HK-2 (cell line): ENCODE results near the gene DNAJC19.
"Not testable (repeated sequence)": the region's sequence is repeated elsewhere in the genome, so short reads cannot be mapped to it uniquely, and the experiment has no call there.

Experiments used
- DNase-seq: peaks from one replicate; pipeline ENCODE4 v3.0.0-alpha.2; 2018; ENCODE audit not compliant: unreplicated experiment

Gene DNAJC19

GRCh38 chr3:180989291-180990163 lies at the start of gene DNAJC19:
DNAJC19 (minus strand) TSS chr3:180989736; CDS start chr3:180989602, 134 bp downstream.
- peak; percentile 95 for DNase-seq

GRCh38 chr3:181030948-181031347 lies 41.4 kb upstream of the DNAJC19 start:
- no peak for DNase-seq

- DNase-seq: no peak
Measured at GRCh38 chr3:181025204-181025603, 35.7 kb upstream of the DNAJC19 start.

- no peak for DNase-seq
Measured at GRCh38 chr3:181017690-181018089, 28.2 kb upstream of the DNAJC19 start.

- no peak for DNase-seq
Measured at GRCh38 chr3:181009225-181009624, 19.7 kb upstream of the DNAJC19 start.

GRCh38 chr3:181008796-181009195 lies 19.3 kb upstream of the DNAJC19 start:
- no peak for DNase-seq

GRCh38 chr3:181007262-181007661 lies 17.7 kb upstream of the DNAJC19 start:
- no peak for DNase-seq

GRCh38 chr3:181006541-181006940 lies 17.0 kb upstream of the DNAJC19 start:
- no peak for DNase-seq

- not testable (repeated sequence) for DNase-seq
Measured at GRCh38 chr3:181003469-181003868, 13.9 kb upstream of the DNAJC19 start.

- not testable (repeated sequence) for DNase-seq
Measured at GRCh38 chr3:181002331-181002730, 12.8 kb upstream of the DNAJC19 start.

GRCh38 chr3:180996415-180996932 lies 6.9 kb upstream of the DNAJC19 start:
- no peak for DNase-seq

GRCh38 chr3:180990505-180990904 lies 969 bp upstream of the DNAJC19 start:
- DNase-seq: no peak

- no peak for DNase-seq
Measured at GRCh38 chr3:180987344-180987743, 2.2 kb downstream of the DNAJC19 start.

- not testable (repeated sequence) for DNase-seq
Measured at GRCh38 chr3:180986366-180986765, 3.2 kb downstream of the DNAJC19 start.

GRCh38 chr3:180983136-180983535 lies 6.4 kb downstream of the DNAJC19 start:
- DNase-seq: no peak

GRCh38 chr3:180981912-180982311 lies 7.6 kb downstream of the DNAJC19 start:
- no peak for DNase-seq

- DNase-seq: no peak
Measured at GRCh38 chr3:180980611-180981010, 8.9 kb downstream of the DNAJC19 start.

GRCh38 chr3:180979961-180980360 lies 9.6 kb downstream of the DNAJC19 start:
- DNase-seq: no peak

- no peak for DNase-seq
Measured at GRCh38 chr3:180977498-180977897, 12.0 kb downstream of the DNAJC19 start.

- no peak for DNase-seq
Measured at GRCh38 chr3:180974286-180974685, 15.2 kb downstream of the DNAJC19 start.

GRCh38 chr3:180973543-180973942 lies 16.0 kb downstream of the DNAJC19 start:
- no peak for DNase-seq

- DNase-seq: no peak
Measured at GRCh38 chr3:180970931-180971330, 18.6 kb downstream of the DNAJC19 start.

GRCh38 chr3:180962530-180962929 lies 27.0 kb downstream of the DNAJC19 start:
- no peak for DNase-seq
